ENCODE measurements around the gene AIF1L.

- TF ChIP-seq, protein P1, sequence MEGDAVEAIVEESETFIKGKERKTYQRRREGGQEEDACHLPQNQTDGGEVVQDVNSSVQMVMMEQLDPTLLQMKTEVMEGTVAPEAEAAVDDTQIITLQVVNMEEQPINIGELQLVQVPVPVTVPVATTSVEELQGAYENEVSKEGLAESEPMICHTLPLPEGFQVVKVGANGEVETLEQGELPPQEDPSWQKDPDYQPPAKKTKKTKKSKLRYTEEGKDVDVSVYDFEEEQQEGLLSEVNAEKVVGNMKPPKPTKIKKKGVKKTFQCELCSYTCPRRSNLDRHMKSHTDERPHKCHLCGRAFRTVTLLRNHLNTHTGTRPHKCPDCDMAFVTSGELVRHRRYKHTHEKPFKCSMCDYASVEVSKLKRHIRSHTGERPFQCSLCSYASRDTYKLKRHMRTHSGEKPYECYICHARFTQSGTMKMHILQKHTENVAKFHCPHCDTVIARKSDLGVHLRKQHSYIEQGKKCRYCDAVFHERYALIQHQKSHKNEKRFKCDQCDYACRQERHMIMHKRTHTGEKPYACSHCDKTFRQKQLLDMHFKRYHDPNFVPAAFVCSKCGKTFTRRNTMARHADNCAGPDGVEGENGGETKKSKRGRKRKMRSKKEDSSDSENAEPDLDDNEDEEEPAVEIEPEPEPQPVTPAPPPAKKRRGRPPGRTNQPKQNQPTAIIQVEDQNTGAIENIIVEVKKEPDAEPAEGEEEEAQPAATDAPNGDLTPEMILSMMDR (IDR thresholded peaks at IDR 0.05; ENCODE audit: poor library complexity) = no peak
- no peak for TF ChIP-seq EZH2phosphoT487 (IDR thresholded peaks at IDR 0.05; ENCODE audit: low read depth, severe bottlenecking, unreplicated experiment)
- no peak for TF ChIP-seq EZH2 (IDR thresholded peaks at IDR 0.05; ENCODE audit: borderline replicate concordance)
Measured at GRCh38 chr9:131116281-131117120, 20.2 kb downstream of the AIF1L start.
